HG03521 (cell line): Measurements from ENCODE around the gene SMAD6.
"Not testable (repeated sequence)": the region's sequence is repeated elsewhere in the genome, so short reads cannot be mapped to it uniquely, and the experiment has no call there.

Source experiments
- ATAC-seq: cut with Tn5 transposase; IDR thresholded peaks from one replicate; pipeline ENCODE4 v1.9.1; 2021; ENCODE audit warnings: mild to moderate bottlenecking, moderate library complexity; ENCODE audit not compliant: unreplicated experiment

SMAD6 gene

DNA sequence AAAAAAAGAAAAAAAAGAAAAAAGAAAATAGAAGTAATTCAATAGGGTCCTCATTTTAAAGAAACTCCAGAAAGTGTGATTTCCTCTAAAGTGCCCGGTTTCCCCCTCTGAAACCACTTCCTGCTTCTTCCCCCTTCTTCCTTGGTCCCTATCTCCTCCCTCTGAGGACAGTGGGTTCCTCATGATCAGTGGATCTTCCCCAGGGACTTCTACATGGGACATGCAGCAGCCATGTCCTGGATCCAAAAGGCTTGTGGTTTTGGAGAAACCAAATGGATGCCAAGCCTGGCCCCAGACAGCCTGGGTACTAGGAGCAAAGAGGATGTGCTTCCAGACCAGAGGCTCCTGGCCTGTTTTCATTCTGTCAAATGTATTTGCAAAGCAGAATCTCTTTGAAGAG, 26.6 kb upstream of the SMAD6 start:
- no peak for ATAC-seq

- no peak for ATAC-seq
Observed at GRCh38 chr15:66677336-66677735, 24.7 kb upstream of the SMAD6 start.

GRCh38 chr15:66679061-66679656, 22.9 kb upstream of the SMAD6 start:
- ATAC-seq = no peak

DNA sequence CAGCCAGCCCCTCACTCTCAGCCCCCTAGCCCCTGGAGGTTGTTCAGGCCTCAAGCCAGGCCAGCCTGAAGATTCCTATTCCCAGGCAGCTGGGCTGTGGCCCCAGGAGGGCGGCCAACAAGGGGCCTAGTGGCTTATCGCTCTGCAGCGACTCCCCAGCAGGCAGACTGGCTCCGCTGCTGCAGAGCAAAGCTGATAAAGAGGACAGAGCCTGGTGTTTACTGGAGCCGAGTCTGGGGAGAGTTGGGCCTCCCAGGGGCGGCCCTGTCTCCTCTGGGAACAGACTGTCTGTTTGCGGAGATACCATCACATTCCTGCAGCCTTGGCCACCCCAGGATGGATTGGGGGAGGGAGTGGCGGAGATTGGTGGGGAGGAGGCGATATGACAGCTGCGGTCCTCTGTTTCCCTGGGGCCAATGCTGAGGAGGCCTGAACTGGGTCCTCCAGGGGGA, 22.4 kb upstream of the SMAD6 start:
- no peak for ATAC-seq

- no peak for ATAC-seq
Observed at GRCh38 chr15:66680502-66680901, 21.5 kb upstream of the SMAD6 start.

GRCh38 chr15:66681395-66681794, 20.6 kb upstream of the SMAD6 start:
- no peak for ATAC-seq

GRCh38 chr15:66682246-66682645, 19.8 kb upstream of the SMAD6 start:
- no peak for ATAC-seq

GRCh38 chr15:66682865-66683264, 19.2 kb upstream of the SMAD6 start:
- ATAC-seq = no peak

DNA sequence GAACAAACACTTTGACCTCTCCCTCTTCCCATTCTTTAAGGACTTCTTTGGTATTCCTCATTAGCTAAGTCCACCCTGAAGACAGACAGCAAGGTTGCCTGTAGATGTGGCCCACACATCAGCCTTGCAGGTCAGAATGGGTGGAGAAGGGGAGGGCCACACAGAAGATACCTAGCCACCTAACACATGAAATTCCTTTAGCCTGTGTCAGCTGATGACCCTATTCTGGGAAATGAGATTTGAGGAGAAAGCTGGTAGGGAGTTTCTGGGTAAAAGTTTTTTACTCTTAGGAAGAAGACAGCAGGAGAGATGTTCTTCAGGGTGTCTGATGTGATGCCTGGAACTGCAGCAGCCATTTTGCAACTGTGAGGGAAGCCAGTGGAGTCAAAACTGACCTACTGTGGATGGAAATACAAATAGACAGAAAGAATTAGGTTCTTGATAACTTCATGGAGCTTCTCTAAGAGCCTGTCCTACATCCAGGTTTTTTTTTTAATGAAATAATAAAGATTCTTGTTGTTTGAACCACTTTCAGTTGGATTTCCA, 17.8 kb upstream of the SMAD6 start:
- ATAC-seq = no peak

DNA sequence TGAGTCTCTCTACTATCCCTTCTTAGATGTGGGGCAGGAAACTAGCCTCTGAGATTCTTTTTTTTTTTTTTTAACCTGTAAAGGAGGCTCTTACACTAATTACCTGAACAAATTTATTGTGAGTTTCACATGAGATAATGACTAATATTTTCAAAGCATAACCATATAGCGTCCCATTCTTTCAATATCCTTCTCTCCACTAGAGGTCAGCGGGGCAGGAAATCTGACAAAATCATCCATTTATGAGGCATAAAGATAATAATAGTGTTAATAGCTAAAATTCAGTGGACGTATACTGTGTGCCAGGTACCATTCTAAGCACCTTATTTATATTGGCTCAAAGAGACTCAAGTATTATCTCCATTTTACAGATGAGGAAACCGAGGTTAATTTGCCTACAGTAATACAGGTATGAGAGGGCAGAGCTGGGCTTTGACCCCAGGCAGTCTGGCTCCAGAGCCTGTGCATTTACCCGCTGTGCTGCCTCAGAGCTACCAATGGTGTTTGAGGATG, 16.3 kb upstream of the SMAD6 start:
- ATAC-seq = no peak

DNA sequence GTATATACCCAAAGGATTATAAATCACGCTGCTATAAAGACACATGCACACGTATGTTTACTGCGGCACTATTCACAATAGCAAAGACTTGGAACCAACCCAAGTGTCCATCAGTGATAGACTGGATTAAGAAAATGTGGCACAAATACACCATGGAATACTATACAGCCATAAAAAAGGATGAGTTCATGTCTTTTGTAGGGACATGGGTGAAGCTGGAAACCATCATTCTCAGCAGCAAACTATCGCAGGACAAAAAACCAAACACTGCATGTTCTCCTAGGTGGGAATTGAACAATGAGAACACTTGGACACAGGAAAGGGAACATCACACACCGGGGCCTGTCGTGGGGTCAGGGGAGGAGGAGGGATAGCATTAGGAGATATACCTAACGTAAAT, 11.1 kb upstream of the SMAD6 start:
- not testable (repeated sequence) for ATAC-seq

GRCh38 chr15:66691727-66692126, 10.3 kb upstream of the SMAD6 start:
- no peak for ATAC-seq

DNA sequence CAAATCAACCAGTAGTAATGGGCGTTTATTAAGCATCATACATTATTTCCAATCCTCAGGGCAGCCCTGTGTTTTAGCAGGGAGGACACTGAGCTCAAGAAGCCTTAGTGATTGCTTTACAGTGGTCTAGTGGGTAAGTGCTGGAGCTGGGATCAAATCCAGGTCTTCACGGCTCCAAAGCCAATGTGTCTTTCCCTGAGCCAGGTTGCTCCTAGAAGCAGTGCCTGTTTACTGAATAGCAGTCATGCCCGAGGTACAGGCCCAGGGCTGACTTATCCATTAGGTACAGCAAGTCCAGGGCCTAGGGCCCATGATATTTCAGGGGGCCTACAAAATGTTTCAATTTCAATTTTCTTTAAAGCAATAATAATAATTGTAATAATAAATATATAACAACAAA, 9.6 kb upstream of the SMAD6 start:
- ATAC-seq = no peak

- ATAC-seq = no peak
Observed at GRCh38 chr15:66692808-66693596, 9.0 kb upstream of the SMAD6 start.

GRCh38 chr15:66696770-66697169, 5.3 kb upstream of the SMAD6 start:
- ATAC-seq = no peak

DNA sequence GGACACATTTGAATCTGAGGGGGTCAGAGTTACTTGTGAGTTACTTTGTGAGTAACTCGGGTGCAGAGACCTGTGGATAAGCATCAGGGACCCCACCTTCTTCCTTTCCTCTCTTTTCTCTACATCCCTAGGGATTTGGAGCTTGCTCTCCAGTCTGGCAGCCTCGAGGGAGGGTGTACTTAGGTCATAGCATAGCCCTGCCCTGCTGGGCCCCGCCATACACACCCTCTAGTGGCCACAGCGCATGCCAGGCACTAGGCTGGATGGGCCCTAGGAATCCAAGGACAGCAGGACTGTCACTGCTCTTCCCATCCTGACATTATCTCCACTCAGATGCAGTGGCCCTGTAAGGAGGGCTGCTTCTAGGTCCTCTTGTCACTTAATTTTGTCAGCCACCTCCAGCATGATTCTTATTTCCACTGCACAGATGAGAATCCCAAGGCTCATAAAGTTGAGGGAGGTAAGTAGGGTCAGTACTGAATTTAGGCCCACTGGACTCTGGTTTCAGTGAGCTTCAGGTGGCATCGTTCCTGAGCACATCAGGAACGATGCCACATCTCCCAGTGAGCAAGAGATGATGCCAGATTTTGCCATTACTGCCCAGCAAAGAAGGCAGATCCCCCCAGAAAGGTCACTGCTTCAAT, 3.6 kb upstream of the SMAD6 start:
- no peak for ATAC-seq

GRCh38 chr15:66698971-66699370, 3.1 kb upstream of the SMAD6 start:
- ATAC-seq = no peak

DNA sequence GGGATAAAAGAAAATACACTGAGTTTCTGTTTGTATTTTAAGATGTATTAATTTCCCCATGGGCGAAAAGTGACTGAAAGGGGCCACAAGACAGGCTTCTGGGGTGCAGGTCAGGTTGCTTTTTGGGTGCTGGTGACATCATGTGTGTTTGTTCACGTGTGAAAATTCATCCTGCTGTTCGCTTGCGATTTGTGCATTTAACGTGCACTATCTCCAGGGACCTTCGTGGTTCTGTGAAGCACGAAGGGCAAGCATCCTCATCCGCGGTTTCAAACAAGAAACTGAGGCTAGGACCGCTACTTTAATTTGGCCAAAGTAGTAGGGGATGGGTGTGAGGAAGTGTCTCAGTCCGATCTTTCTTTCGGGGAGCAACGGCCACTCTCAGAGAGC, 1.6 kb upstream of the SMAD6 start:
- ATAC-seq = no peak

DNA sequence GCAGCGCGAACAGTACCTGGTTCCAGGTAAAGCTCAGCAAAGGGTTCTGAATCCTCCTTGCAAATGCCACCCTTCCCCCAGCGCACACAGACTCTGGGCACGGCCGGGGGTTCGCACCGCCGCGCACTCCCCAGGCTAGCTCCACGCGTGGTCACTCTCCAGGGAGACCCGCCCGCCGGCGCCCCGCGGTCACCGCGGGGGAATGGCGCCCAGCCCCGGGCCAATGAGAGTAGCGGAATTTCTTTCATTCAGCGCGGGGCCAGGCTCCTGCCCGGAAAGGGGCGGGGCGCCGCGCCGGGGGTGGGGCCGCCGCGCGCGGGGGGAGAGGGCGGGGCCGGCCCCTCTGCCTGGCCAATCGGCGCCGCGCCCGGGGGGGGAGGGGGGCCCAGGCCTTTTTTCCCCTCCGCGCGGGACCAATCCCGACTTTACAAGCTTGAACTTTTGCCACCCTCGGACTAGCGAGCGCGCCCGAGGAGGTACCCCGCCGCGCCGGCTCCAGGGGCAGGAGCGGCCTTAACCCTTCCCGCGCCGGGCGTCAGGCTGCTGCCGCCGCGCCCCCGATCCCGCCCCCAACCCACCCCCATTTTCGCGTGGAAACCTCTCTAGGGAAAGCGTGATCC, 1.1 kb upstream of the SMAD6 start:
- ATAC-seq = peak; percentile 64

DNA sequence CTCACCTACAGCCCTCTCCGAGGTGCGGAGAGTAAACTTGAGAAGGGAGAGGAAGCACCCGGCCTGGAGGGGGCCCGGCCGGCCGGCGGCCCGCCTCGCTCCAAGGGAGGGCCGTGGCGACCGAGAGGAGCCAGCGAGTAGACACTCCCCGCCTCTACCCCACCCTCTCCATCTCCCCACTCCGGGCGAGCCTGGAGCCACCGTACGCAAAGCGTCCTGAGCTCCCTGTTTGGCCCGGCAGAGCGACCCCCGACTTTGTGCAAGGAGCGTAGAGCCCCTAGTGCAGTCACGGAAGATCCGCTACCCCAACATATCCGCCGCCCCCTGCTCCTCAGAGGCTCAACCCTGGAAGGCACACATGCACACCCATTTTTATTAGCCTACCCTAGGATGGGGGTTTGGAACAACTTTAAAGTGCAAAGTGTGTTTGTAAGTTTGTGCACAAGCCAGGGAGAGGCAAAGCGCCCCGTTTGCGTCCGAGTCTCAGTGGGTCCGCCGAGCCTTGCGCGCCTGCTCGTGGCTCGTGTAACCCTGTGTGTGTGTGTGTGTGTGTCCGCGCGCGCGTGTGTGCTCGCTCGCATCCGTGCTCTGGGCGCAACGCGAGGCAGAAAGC, 508 bp upstream of the SMAD6 start:
- no peak for ATAC-seq
